ENCODE data around the gene LNX1. TPM values are rescaled to one million over a fixed set of nuclear protein-coding genes. Genes with fewer than 3 reads are reported as not detected.

Gene LNX1
- total RNA-seq, 6 experiments from 2014 or later: 0.05 to 0.18 (median 0.07) TPM; not detected in 1

GRCh38 chr4:53633608-53634007, 42.3 kb upstream of the LNX1 start:
- Mint-ChIP-seq H3K4me3 (no peak overlapping the region), H3K27ac (no peak overlapping the region), H3K36me3 (ENCODE audit: low read depth) (no peaks in the 10 kb centered on the region), H3K9me3 (no peaks in the 10 kb centered on the region), H3K27me3 (ENCODE audit: insufficient read depth) (peaks cover 5% of the 10 kb centered on the region), H3K4me1 (ENCODE audit: low read depth) (peaks cover 7% of the 10 kb centered on the region; the same call in 1 of the 2 replicates)
- DNase-seq: no peak
- no peak for TF ChIP-seq CTCF (IDR thresholded peaks at IDR 0.05)

- no peak for TF ChIP-seq CTCF (IDR thresholded peaks at IDR 0.05)
- Mint-ChIP-seq H3K4me1 (ENCODE audit: low read depth) (peaks cover 7% of the 10 kb centered on the region; the same call in 1 of the 2 replicates), H3K27me3 (ENCODE audit: insufficient read depth) (peaks cover 8% of the 10 kb centered on the region; the same call in 1 of the 2 replicates), H3K4me3 (no peak overlapping the region), H3K27ac (no peak overlapping the region), H3K9me3 (no peaks in the 10 kb centered on the region), H3K36me3 (ENCODE audit: low read depth) (no peaks in the 10 kb centered on the region; the same call in 1 of the 2 replicates)
- no peak for DNase-seq
Observed at GRCh38 chr4:53629296-53629695, 38.0 kb upstream of the LNX1 start.

GRCh38 chr4:53626491-53626890, 35.2 kb upstream of the LNX1 start:
- H3K4me3 Mint-ChIP-seq: no peak overlapping the region
- no peaks in the 10 kb centered on the region for H3K9me3 Mint-ChIP-seq
- no peak overlapping the region for H3K27ac Mint-ChIP-seq
- DNase-seq: no peak
- peaks cover 12% of the 10 kb centered on the region for H3K4me1 Mint-ChIP-seq (ENCODE audit: low read depth)
- no peak for TF ChIP-seq CTCF (IDR thresholded peaks at IDR 0.05)
- H3K27me3 Mint-ChIP-seq (ENCODE audit: insufficient read depth): 0 out of 2 replicates have a peak, but pooled peaks cover 3% of the 10 kb centered on the region
- H3K36me3 Mint-ChIP-seq (ENCODE audit: low read depth): no peaks in the 10 kb centered on the region; the same call in 1 of the 2 replicates

- no peaks in the 10 kb centered on the region; the same call in 1 of the 2 replicates for H3K36me3 Mint-ChIP-seq (ENCODE audit: low read depth)
- H3K4me1 Mint-ChIP-seq (ENCODE audit: low read depth): peaks cover 12% of the 10 kb centered on the region
- no peak for TF ChIP-seq CTCF (IDR thresholded peaks at IDR 0.05)
- no peak overlapping the region for H3K27ac Mint-ChIP-seq
- 0 out of 2 replicates have a peak, but pooled peaks cover 3% of the 10 kb centered on the region for H3K27me3 Mint-ChIP-seq (ENCODE audit: insufficient read depth)
- no peaks in the 10 kb centered on the region for H3K9me3 Mint-ChIP-seq
- no peak for DNase-seq
- no peak overlapping the region for H3K4me3 Mint-ChIP-seq
Observed at GRCh38 chr4:53625888-53626287, 34.6 kb upstream of the LNX1 start.

GRCh38 chr4:53622739-53623151, 31.5 kb upstream of the LNX1 start:
- no peaks in the 10 kb centered on the region; the same call in 1 of the 2 replicates for H3K36me3 Mint-ChIP-seq (ENCODE audit: low read depth)
- H3K4me1 Mint-ChIP-seq (ENCODE audit: low read depth): peaks cover 12% of the 10 kb centered on the region
- no peaks in the 10 kb centered on the region for H3K9me3 Mint-ChIP-seq
- no peak overlapping the region for H3K4me3 Mint-ChIP-seq
- TF ChIP-seq CTCF (IDR thresholded peaks at IDR 0.05): no peak
- no peak overlapping the region for H3K27ac Mint-ChIP-seq
- 0 out of 2 replicates have a peak, but pooled peaks cover 3% of the 10 kb centered on the region for H3K27me3 Mint-ChIP-seq (ENCODE audit: insufficient read depth)
- DNase-seq: peak; percentile 62

Measured in HFFc6 (cell line).